NCI-H187 treated with DMSO at 0.1 percent for 48 hours (cell line): ENCODE data around the gene SERTAD3.
A peak's percentile ranks its signal among the peaks of the same experiment; 100 is the strongest.

Source experiments
- DNase-seq: peaks from one replicate; lab custom pipeline; 2025; lab: John Stamatoyannopoulos, UW

SERTAD3 gene

GRCh38 chr19:40425450-40426287 lies 18.5 kb downstream of the SERTAD3 start, which contains the start of gene SERTAD1:
Gene SERTAD1 (minus strand): TSS chr19:40425992. CDS start chr19:40423546, 2,446 bp downstream.
- DNase-seq: peak; percentile 96

- no peak for DNase-seq
Observed at GRCh38 chr19:40424637-40425449, 19.3 kb downstream of the SERTAD3 start.

GRCh38 chr19:40423938-40424337 lies 20.2 kb downstream of the SERTAD3 start:
- DNase-seq: no peak

GRCh38 chr19:40422748-40423566 lies 21.2 kb downstream of the SERTAD3 start:
- DNase-seq: no peak

- DNase-seq: no peak
Observed at GRCh38 chr19:40421993-40422747, 22.0 kb downstream of the SERTAD3 start.

GRCh38 chr19:40420766-40421765 lies 23.1 kb downstream of the SERTAD3 start:
- DNase-seq: peak; percentile 18

- no peak for DNase-seq
Observed at GRCh38 chr19:40420451-40420765, 23.7 kb downstream of the SERTAD3 start.

GRCh38 chr19:40419780-40420179 lies 24.4 kb downstream of the SERTAD3 start:
- DNase-seq: no peak

GRCh38 chr19:40419066-40419612 lies 25.0 kb downstream of the SERTAD3 start:
- DNase-seq: no peak

GRCh38 chr19:40418040-40418439 lies 26.1 kb downstream of the SERTAD3 start:
- DNase-seq: no peak

GRCh38 chr19:40417643-40417981 lies 26.5 kb downstream of the SERTAD3 start:
- no peak for DNase-seq

GRCh38 chr19:40416918-40417642 lies 27.1 kb downstream of the SERTAD3 start:
- no peak for DNase-seq

GRCh38 chr19:40415768-40416167 lies 28.4 kb downstream of the SERTAD3 start:
- DNase-seq: no peak

- no peak for DNase-seq
Observed at GRCh38 chr19:40414542-40415535, 29.3 kb downstream of the SERTAD3 start.

GRCh38 chr19:40413291-40413845 lies 30.8 kb downstream of the SERTAD3 start, which contains the start of gene PRX:
Gene PRX (minus strand): TSS chr19:40413378. CDS start chr19:40407932, 5,446 bp downstream.
- no peak for DNase-seq

GRCh38 chr19:40412866-40413265 lies 31.3 kb downstream of the SERTAD3 start:
- DNase-seq: no peak

- DNase-seq: no peak
Observed at GRCh38 chr19:40411958-40412499, 32.1 kb downstream of the SERTAD3 start.
